Progenitor cell of endocrine pancreas (in vitro differentiated cells): ENCODE data around the gene USP3. TPM values are rescaled to one million over a fixed set of nuclear protein-coding genes. Genes with fewer than 3 reads are reported as not detected.

Source experiments
- DNase-seq: peaks from one replicate; pipeline ENCODE4 v3.0.0; 2021; ENCODE audit warnings: low spot score; ENCODE audit not compliant: unreplicated experiment
- H3K27ac Mint-ChIP-seq: 2 replicates; pipeline ENCODE4 v1.8.0; 2021; ENCODE audit warnings: mild to moderate bottlenecking, moderate library complexity, mixed read lengths
- H3K27me3 Mint-ChIP-seq: 2 replicates; pipeline ENCODE4 v1.8.0; 2021; ENCODE audit warnings: mixed read lengths
- H3K36me3 Mint-ChIP-seq: 2 replicates; pipeline ENCODE4 v1.8.0; 2022; ENCODE audit warnings: mixed read lengths; ENCODE audit not compliant: insufficient read depth
- H3K4me1 Mint-ChIP-seq: 2 replicates; pipeline ENCODE4 v1.8.0; 2021; ENCODE audit warnings: low read depth, mixed read lengths
- H3K4me3 Mint-ChIP-seq: 2 replicates; pipeline ENCODE4 v1.8.0; 2021; ENCODE audit warnings: low read depth, mild to moderate bottlenecking, moderate library complexity, mixed read lengths
- H3K9me3 Mint-ChIP-seq: 2 replicates; pipeline ENCODE4 v1.8.0; 2021; ENCODE audit warnings: low read depth, mixed read lengths
- CTCF ChIP-seq: fragments of 200-600 bp; sonication (generic); IDR thresholded peaks from one replicate; pipeline ENCODE4 v1.5.0; 2021; ENCODE audit warnings: antibody characterized with exemption, mild to moderate bottlenecking; ENCODE audit not compliant: unreplicated experiment
- total RNA-seq: library from RNA; stranded (reverse); gene quantifications from 2 replicates; pipeline ENCODE4 v1.2.1, GENCODE V29; 2021

USP3 gene
- total RNA-seq, 1 donor from 2014 or later, result 77.0 TPM

- Mint-ChIP-seq H3K36me3 (no peaks in the 10 kb centered on the region), H3K4me3 (peak overlapping the region; percentile 68), H3K27ac (no peak overlapping the region), H3K27me3 (peaks cover 13% of the 10 kb centered on the region), H3K4me1 (peaks cover 24% of the 10 kb centered on the region), H3K9me3 (no peaks in the 10 kb centered on the region)
- no peak for DNase-seq
- TF ChIP-seq CTCF, result peak; percentile 12
These were observed 95.1 kb downstream of the USP3 start for GRCh38 chr15:63599401-63600000.

- Mint-ChIP-seq H3K4me1 (peaks cover 24% of the 10 kb centered on the region), H3K4me3 (peak overlapping the region; percentile 68), H3K36me3 (no peaks in the 10 kb centered on the region), H3K27ac (peak overlapping the region; percentile 29), H3K27me3 (peaks cover 13% of the 10 kb centered on the region), H3K9me3 (no peaks in the 10 kb centered on the region)
- no peak for DNase-seq
- no peak for TF ChIP-seq CTCF
These were observed 95.7 kb downstream of the USP3 start for GRCh38 chr15:63600001-63600615.

GRCh38 chr15:63600616-63601025 lies 96.2 kb downstream of the USP3 start:
- Mint-ChIP-seq H3K4me3 (peak overlapping the region; percentile 87), H3K27ac (peak overlapping the region; percentile 37), H3K36me3 (no peaks in the 10 kb centered on the region), H3K4me1 (peaks cover 24% of the 10 kb centered on the region), H3K27me3 (peaks cover 13% of the 10 kb centered on the region), H3K9me3 (no peaks in the 10 kb centered on the region)
- DNase-seq, result peak; percentile 70
- no peak for TF ChIP-seq CTCF

GRCh38 chr15:63601026-63601703 lies 96.8 kb downstream of the USP3 start:
- no peaks in the 10 kb centered on the region for H3K9me3 Mint-ChIP-seq
- peak overlapping the region; percentile 87 for H3K27ac Mint-ChIP-seq
- TF ChIP-seq CTCF, result peak; percentile 8

GRCh38 chr15:63601704-63602185 lies 97.4 kb downstream of the USP3 start:
- DNase-seq, result no peak
- peaks cover 13% of the 10 kb centered on the region for H3K27me3 Mint-ChIP-seq
- no peak for TF ChIP-seq CTCF
- peaks cover 24% of the 10 kb centered on the region for H3K4me1 Mint-ChIP-seq
- peak overlapping the region; percentile 87 for H3K4me3 Mint-ChIP-seq
- peak overlapping the region; percentile 41 for H3K27ac Mint-ChIP-seq
- H3K36me3 Mint-ChIP-seq, result no peaks in the 10 kb centered on the region
- no peaks in the 10 kb centered on the region for H3K9me3 Mint-ChIP-seq

More at GRCh38 chr15:63601026-63601703, 96.8 kb downstream of the USP3 start:
- peaks cover 24% of the 10 kb centered on the region for H3K4me1 Mint-ChIP-seq
- no peaks in the 10 kb centered on the region for H3K36me3 Mint-ChIP-seq
- peak; percentile 27 for DNase-seq
- peaks cover 13% of the 10 kb centered on the region for H3K27me3 Mint-ChIP-seq
- peak overlapping the region; percentile 87 for H3K4me3 Mint-ChIP-seq
